Amniotic epithelial cell (primary cell): ENCODE measurements around the gene KLHL20.
A peak's percentile ranks its signal among the peaks of the same experiment; 100 is the strongest.
"Not testable (repeated sequence)": the region's sequence is repeated elsewhere in the genome, so short reads cannot be mapped to it uniquely, and the experiment has no call there.

Experiments used
- DNase-seq: peaks from one replicate; pipeline ENCODE4 v3.0.0-alpha.2; 2010; ENCODE audit warnings: low read depth

KLHL20 gene

DNA sequence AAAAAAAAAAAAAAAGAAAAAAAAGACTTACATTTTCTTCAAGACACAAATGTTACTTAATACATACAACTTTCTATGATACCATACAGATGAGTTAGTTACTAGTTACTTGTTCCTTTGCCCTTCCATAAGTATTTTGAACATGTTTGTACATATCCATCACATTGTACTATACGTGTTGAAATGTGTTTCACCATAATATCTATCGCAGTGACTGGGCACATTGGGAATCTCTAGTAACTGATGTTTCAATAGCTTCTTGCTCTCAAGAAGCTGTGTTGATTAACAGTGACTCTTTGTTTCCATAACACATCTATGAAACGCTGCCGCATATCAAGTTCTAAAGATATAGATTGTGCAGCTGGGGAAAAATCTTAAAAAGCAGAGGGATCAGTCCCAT is 42.9 kb downstream of the KLHL20 start:
- DNase-seq: no peak

DNA sequence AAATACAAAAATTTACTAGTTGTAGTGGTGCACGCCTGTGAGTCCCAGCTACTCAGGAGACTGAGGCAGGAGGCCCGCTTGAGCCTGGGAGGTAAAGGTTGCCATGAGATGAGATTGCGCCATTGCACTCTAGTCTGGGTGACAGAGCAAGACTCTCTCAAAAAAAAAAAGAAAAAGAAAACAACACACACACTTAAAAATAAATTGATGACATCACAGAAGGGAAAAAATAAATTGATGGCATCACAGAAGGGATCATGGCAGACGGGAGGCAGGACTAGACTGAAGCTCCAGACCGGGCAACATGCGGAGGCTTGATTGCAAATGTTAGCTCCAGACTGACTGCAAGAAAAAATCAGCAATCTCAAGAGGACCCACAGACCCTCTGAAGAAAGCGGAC is 43.3 kb downstream of the KLHL20 start:
- DNase-seq: no peak

GRCh38 chr1:173758980-173759379 is 44.2 kb downstream of the KLHL20 start:
- no peak for DNase-seq

GRCh38 chr1:173764331-173764730 is 49.5 kb downstream of the KLHL20 start:
- not testable (repeated sequence) for DNase-seq

DNA sequence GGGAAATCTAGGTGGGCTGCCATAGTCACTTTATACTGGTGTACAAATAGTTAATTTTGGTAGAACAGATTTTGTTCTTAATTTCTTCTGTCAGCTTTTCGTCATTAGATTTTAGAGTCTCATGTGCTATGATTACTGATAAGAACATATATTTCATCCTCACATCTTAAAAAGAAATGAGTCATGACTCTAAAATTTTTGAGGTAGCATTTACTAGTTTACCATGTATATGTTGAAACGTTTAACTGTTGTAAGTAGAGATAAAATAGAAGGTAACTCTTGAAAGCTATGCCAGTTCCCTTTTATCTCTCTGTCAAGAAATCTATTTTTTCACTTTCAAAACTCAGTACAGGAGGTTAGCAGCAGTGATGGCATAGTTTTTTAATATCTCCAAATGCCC is 53.4 kb downstream of the KLHL20 start:
- peak; percentile 47 for DNase-seq

DNA sequence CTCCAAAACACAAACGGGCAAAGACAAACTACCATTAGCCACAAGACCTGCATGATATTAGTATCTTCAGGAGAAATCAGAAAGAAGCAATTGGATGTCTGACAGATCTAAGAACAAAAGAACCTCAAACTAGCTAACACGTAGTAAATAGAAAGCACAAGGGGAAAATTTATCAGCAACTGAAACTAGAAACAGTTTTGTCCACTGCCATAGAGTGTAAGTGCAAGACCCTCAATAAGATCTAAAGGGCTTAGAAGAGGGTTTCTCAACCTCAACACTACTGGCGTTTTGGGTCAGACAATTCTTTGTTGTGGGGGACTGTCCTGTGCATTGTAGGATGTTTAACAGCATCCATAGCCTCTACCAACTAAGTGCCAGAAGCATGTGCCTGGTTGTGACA is 54.0 kb downstream of the KLHL20 start:
- DNase-seq: no peak

DNA sequence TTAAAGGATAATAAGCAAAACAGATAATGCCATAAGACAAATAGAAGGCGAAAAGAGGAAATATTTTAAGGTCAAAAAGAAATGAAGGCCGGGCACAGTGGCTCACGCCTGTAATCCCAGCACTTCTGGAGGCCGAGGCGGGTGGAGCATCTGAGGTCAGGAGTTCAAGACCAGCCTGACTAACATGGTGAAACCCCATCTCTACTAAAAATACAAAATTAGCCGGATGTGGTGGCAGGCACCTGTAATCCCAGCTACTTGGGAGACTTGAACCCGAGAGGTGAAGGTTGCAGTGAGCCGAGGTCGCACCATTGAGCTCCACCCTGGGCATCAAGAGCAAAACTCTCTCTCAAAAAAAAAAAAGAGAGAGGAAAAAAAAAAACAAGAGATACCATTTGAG is 55.5 kb downstream of the KLHL20 start:
- not testable (repeated sequence) for DNase-seq

- DNase-seq: no peak
Measured at GRCh38 chr1:173771560-173771959, 56.8 kb downstream of the KLHL20 start.

DNA sequence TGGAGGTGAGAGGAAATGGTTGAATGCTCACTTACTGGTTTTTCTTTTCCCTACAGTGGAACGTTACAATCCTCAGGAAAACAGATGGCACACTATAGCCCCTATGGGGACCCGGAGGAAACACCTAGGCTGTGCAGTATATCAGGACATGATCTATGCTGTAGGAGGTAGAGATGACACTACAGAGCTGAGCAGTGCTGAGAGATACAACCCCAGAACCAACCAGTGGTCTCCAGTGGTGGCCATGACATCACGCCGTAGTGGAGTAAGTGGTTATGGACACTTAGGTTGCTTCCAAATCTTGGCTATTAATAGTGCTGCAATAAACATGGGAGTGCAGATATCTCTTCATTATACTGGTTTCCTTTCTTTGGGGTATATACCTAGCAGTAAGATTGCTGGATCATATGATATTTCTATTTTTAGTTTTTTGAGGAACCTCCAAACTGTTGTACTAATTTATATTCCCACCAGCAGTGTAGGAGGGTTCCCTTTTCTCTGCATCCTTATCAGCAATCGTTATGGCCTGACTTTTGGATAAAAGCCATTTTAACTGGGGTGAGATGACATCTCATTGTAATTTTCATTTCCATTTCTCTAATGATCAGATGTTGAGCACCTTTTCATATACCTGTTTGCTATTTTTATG is 60.9 kb downstream of the KLHL20 start:
- DNase-seq: no peak

- DNase-seq: peak; percentile 62
Measured at GRCh38 chr1:173779936-173780335, 65.2 kb downstream of the KLHL20 start.

- DNase-seq: no peak
Measured at GRCh38 chr1:173784997-173785396, 70.2 kb downstream of the KLHL20 start.

GRCh38 chr1:173789841-173790240 is 75.1 kb downstream of the KLHL20 start:
- DNase-seq: no peak

DNA sequence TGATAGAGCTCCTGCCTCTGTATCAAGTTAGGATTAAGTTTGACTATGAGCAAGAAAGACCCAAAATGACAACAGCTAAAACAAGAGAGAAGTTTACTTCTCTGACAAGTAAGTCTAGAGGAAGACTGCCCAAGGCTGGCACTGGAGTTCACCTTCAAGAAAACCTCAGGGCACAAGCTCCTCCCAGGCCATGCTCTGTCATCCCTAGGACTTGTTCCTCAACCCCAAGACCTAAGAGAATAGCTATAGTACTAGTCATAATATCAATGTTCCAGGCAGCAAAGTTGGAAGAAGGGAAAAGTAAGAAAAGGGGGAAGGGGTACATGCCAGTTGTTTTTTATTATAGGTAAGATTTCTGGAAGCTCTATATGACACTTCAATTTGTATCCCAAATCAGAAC is 83.3 kb downstream of the KLHL20 start:
- no peak for DNase-seq

DNA sequence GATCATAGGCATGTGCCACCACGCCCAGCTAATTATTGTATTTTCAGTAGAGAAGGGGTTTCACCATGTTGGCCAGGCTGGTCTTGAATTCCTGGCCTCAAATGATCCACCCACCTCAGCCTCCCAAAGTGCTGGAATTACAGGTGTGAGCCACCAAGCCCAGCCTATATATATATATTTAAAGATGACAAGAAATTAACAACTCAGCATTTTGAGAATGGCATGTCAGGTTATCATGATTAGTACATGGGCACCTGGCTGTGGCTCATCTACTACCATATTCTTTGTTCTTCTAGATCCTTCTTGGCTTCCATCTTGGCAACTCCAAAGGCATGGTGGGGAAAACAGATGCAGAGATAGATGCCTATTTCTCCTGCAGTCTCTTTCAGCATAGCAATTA is 85.2 kb downstream of the KLHL20 start:
- not testable (repeated sequence) for DNase-seq

GRCh38 chr1:173802961-173803360 is 88.2 kb downstream of the KLHL20 start:
- peak; percentile 13 for DNase-seq

DNA sequence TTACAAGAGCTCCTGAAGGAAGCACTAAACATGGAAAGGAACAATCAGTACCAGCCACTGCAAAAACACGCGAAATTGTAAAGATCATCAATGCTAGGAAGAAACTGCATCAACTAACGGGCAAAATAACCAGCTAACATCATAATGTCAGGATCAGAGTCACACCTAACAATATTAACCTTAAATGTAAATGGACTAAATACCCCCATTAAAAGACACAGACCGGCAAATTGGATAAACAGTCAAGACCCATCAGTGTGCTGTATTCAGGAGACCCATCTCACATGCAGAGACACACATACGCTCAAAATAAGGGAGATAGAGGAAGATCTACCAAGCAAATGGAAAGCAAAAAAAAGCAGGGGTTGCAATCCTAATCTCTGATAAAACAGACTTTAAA is 98.9 kb downstream of the KLHL20 start:
- not testable (repeated sequence) for DNase-seq

DNA sequence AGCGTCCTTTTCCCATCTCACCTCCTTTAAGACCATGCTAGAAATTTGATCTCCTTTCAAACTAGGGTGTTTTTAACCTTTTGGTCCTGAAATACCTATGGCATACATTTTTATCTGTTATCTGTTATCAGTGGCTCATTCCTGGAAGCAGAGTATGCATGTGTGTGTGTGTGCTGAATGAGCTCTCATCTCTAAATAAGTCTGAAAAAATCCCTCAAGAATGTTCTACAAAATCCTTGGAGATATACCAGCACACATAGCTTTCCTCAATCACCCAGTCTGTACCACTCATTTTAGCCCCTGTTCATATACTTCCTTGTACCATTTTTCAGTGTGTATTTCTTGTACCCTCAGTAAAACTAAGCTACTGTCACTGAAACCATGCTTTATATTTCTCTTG is 103.7 kb downstream of the KLHL20 start:
- peak; percentile 66 for DNase-seq

DNA sequence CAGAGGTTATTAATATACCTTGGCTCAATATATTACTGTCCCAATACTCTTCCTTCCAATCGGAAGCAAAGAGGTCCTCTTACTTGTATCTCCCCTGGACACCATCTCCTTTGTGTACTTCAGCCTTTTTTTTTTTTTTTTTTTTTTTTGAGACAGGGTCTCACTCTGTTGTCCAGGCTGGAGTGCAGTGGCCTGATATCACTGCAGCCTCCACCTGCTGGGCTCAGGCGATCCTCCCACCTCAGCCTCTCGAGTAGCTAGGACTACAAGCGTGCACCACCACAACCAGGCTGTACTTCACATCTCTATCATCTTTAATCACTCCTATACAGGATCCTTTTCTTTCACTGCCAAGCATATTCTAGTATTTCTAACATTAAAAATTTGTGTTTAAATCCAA is 106.9 kb downstream of the KLHL20 start:
- no peak for DNase-seq

GRCh38 chr1:173823781-173824314 is 109.1 kb downstream of the KLHL20 start:
- DNase-seq: no peak

DNA sequence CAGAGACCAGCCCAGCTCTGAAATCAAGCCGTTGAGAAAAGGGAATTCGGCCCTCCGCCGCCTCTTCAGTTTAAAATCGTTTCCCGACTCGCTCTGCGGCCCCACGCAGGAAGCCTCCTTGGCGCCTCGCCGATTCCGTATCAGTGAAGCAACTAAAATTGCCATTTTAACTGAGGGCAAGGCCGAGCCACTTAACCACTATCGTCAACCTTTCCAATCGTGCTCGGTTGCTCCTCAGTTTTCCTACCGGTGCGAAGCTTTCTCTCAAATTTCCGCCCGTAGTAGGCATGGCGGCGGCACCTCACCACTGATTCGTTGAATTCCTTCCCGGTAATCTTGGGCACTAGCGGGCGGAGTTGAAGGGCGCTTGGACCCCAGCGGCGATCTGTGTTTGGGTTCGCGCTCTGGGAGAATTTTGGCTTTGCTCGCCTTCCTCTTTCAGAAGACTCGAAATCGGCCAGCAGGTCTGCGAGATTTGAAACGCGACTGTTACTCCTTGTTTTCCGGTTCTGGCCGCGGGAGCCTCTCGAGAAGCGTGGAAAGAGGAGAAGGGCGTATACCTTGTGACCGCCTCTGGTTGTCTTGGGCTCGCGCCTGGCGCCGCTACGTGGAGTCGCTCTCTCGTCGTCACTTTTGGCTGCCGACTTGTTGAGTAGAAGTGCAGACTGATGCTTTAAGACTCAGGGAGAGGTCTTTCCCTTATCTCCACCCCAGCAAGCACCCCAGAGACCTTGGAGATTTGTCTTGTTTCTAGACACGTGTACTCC is 109.7 kb downstream of the KLHL20 start, which contains the start of the genes CENPL and DARS2:
Gene CENPL, minus strand, starts transcription at position 569 of the 767 bp plus-strand sequence. CDS start 13,584 bp downstream, outside the sequence.
Gene DARS2, plus strand, starts transcription at position 359 of the 767 bp plus-strand sequence. CDS start 557 bp downstream, outside the sequence.
- peak; percentile 99 for DNase-seq

- DNase-seq: no peak
Measured at GRCh38 chr1:173827611-173828010, 112.8 kb downstream of the KLHL20 start.

DNA sequence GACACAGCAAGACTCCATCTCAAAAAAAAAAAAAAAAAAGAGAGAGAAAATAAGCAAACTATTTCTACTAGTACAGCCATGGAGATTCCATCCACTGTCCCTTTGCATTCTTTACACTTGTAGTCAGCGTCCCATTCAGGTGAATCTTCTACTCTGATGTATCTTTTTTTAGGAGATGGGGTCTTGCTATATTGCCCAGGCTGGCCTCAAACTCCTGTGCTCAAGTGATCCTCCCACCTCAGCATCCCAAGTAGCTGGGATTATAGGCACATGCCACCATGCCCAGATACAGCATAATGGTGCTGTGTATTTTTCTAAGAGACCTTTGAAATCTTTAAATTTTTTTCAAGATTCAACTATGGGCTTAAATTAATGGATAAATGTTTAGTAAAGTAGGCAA is 118.0 kb downstream of the KLHL20 start:
- no peak for DNase-seq
